Kidney (tissue), 14 donors: ENCODE measurements around the gene OSCAR. TPM values are rescaled to one million over a fixed set of nuclear protein-coding genes. Genes with fewer than 3 reads are reported as not detected.
"Not testable (repeated sequence)": the region's sequence is repeated elsewhere in the genome, so short reads cannot be mapped to it uniquely, and the experiment has no call there.

Experiments
- DNase-seq, 5 donors: peaks; one replicate each; pipeline ENCODE4 v3.0.0-alpha.2; 2013 to 2020
- FAIRE-seq: peaks from 2 replicates; lab custom pipeline; 2012; peaks lifted over from hg19 to GRCh38; lab: Jason Lieb, UNC
- H3K27ac ChIP-seq, 2 donors: one replicate each; pipeline ENCODE4 v1.7.0; 2013; ENCODE audit warnings: low read depth in 2 of 2, low read length in 2 of 2, inconsistent platforms in 1 of 2
- H3K27me3 ChIP-seq: one replicate; pipeline ENCODE4 v1.7.1; 2013; ENCODE audit warnings: low read length, inconsistent platforms; ENCODE audit not compliant: control insufficient read depth, insufficient read depth
- H3K36me3 ChIP-seq, 3 donors: one replicate each; pipeline versions ENCODE4 v1.7.0 to v1.7.1; 2013; ENCODE audit warnings: low read length in 3 of 3, control low read depth in 1 of 3, inconsistent platforms in 1 of 3; ENCODE audit not compliant: insufficient read depth in 3 of 3, control insufficient read depth in 2 of 3
- H3K4me1 ChIP-seq, 3 donors: one replicate each; pipeline versions ENCODE4 v1.7.0 to v1.7.1; 2013; ENCODE audit warnings: low read length in 3 of 3, inconsistent platforms in 1 of 3, low read depth in 1 of 3; ENCODE audit not compliant: control insufficient read depth in 2 of 3, insufficient read depth in 2 of 3
- H3K4me3 ChIP-seq, 3 donors: one replicate each; pipeline versions ENCODE4 v1.7.0 to v1.8.1; 2013; ENCODE audit warnings: low read length in 3 of 3, control low read depth in 1 of 3, inconsistent platforms in 1 of 3
- H3K9ac ChIP-seq, 3 donors: one replicate each; pipeline versions ENCODE4 v1.7.0 to v1.7.1; 2013; ENCODE audit warnings: low read length in 3 of 3, control low read depth in 1 of 3, inconsistent platforms in 1 of 3
- H3K9me3 ChIP-seq, 3 donors: one replicate each; pipeline versions ENCODE4 v1.7.0 to v1.7.1; 2013; ENCODE audit warnings: low read length in 3 of 3, control low read depth in 1 of 3, inconsistent platforms in 1 of 3; ENCODE audit not compliant: control insufficient read depth in 2 of 3, insufficient read depth in 1 of 3
- CTCF ChIP-seq: IDR thresholded peaks from 3 replicates; pipeline ENCODE4 v1.5.1; 2012; ENCODE audit warnings: mild to moderate bottlenecking, moderate library complexity, borderline replicate concordance; ENCODE audit not compliant: insufficient read depth; ENCODE audit errors: extremely low read depth
- intact Hi-C: fragments of 100-400 bp; cut with DNase I; formaldehyde crosslinking; loops from one replicate; pipeline ENCODE4 v1.11.1; 2022
- polyA plus RNA-seq: library from polyadenylated mRNA; stranded (reverse); fragments of 350-450 nt; fragmentation: Illumina TruSeq; extraction: RNeasy Lipid Tissue Mini Kit (QIAGEN cat#74804); gene quantifications from one replicate; pipeline ENCODE4 v1.2.3, GENCODE V29; 2014; ENCODE audit warnings: low read depth, low replicate concordance; ENCODE audit not compliant: insufficient read depth
- total RNA-seq: library from RNA; stranded (reverse); fragmentation: NEBNext Ultra II Directional; extraction: Animal tissue kit (Norgen Biotek cat#: 25700); gene quantifications from one replicate; pipeline ENCODE4 v1.2.1, GENCODE V29; 2021
- donor health status: control.
- donor health status: control.
- donor health status: control.
- donor health status: control.
- donor health status: control.
- donor health status: DM: yes; HTN: yes; CAD: no.
- donor health status: Normal renal cell carcinoma (clear cell type).

Gene OSCAR
- total and polyA plus RNA-seq, 2 donors from 2014 or later: 0.77 to 5.1 TPM

DNA sequence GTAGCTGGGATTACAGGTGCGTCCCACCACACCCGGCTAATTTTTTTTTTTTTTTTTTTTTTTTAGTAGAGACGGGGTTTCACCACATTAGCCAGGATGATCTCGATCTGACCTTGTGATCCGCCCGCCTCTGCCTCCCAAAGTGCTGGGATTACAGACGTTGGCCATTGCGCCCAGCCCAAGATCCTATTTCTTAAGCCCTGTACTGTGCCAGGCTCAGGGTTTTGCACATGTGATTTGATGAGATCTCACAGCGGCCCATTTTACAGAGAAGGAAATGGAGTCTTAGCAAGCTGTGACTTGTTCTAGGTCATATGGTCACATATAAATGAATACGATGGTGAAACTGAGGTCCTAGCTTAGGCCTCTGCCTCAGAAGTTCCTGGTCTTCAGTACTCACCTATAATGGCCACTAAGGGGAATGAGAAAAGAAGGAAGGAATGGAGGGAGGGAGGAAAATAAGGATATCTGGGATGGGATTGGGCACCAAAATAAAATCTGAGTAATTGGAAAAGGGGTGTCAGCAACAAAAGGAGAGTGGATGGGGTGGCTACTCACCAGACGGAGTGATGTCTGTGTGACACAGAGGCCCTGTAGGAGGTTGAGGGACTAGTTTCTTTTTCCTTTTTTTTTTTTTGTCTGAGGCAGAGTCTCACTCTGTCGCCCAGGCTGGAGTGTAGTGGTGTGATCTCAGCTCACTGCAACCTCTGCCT lies 1.3 kb downstream of the OSCAR start:
- Histone ChIP-seq H3K27ac (no peak overlapping the region), H3K4me1 (peaks cover 0 to 5% (median 0%) of the 10 kb centered on the region in 3 donors), H3K9me3 (no peaks in the 10 kb centered on the region), H3K9ac (no peak overlapping the region), H3K4me3 (no peak overlapping the region), H3K36me3 (no peaks in the 10 kb centered on the region), H3K27me3 (no peaks in the 10 kb centered on the region)
- no peak for TF ChIP-seq CTCF
- intact Hi-C loops: no loop called here
- DNase-seq (peak in 1 of 5 donors; percentile 26), FAIRE-seq (no peak)

DNA sequence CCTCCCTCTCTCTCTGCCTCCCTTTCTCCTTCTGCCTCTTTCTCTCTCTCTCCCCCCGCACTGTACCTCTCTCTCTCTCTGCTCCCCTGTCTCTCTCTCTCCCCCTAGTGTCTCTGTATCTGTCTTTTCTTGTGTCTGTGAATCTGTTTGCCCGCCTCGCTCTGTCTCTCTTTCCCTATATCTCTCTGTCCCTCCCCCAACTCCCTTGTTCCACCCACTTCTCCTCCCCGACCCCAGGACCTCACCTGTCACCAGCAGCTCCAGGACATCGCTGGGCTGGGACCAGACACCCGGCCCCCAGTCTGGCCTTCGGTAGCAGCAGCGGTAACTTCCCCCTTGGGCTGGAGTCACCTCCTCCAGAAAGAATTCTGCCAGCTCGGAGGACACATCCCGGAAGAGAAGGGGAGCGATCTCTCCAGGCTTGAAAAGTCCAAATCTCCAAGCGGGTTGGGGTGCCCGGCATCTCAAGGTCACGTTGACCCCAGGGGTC lies 3.9 kb downstream of the OSCAR start:
- intact Hi-C loops: no loop called here
- Histone ChIP-seq H3K9ac (no peak overlapping the region), H3K27me3 (no peaks in the 10 kb centered on the region), H3K36me3 (no peaks in the 10 kb centered on the region), H3K9me3 (no peaks in the 10 kb centered on the region), H3K4me3 (no peak overlapping the region), H3K4me1 (no peaks in the 10 kb centered on the region), H3K27ac (no peak overlapping the region)
- no peak for FAIRE-seq
- peak; percentile 7 for TF ChIP-seq CTCF
- peak in 1 of 5 donors; percentile 72 for DNase-seq

DNA sequence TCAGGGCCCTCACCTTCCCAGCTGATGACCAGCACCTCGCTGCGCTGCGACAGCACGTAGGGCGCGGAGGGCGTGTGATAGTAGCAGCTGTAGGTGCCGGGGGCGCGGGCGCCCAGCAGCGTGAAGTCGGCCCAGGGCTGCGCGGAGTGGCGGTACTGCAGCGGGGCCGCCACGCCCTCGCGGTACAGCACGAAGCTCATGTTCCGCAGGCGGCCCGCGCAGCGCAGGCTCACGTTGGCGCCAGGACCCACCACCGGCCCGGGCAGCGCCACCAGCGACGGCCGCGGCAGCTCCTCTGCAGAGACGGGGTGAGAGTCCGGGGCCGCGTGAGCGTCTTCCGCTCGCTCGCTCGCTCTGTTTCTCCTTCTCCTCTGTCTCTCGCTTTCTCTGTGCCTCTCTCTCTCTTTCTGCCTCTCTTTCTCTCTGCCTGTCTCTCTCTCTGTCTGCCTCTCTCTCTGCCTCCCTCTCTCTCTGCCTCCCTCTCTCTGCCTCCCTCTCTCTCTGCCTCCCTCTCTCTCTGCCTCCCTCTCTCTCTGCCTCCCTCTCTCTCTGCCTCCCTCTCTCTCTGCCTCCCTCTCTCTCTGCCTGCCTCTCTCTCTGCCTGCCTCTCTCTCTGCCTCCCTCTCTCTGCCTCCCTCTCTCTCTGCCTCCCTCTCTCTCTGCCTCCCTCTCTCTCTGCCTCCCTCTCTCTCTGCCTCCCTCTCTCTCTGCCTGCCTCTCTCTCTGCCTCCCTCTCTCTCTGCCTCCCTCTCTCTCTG lies 4.6 kb downstream of the OSCAR start:
- H3K27me3 ChIP-seq, H3K36me3 ChIP-seq, H3K4me3 ChIP-seq, H3K4me1 ChIP-seq, H3K9me3 ChIP-seq, H3K9ac ChIP-seq, H3K27ac ChIP-seq, intact Hi-C loops, FAIRE-seq: not testable (repeated sequence)
- DNase-seq: peak in 4 of 5 donors; percentile 36 to 78 (median 48)
